Suprapubic skin (tissue), 3 donors: ENCODE results near the gene NAXD.

Experiments
- CTCF ChIP-seq, 2 donors: fragments of 200-600 bp in 1 of 2; fragments of 450-650 bp in 1 of 2; sonication (generic) in 1 of 2; IDR thresholded peaks; one replicate each; pipeline ENCODE4 v1.5.1; 2016 to 2019; ENCODE audit warnings: antibody characterized with exemption in 2 of 2, mild to moderate bottlenecking in 1 of 2, moderate library complexity in 1 of 2
- POLR2A ChIP-seq, 2 donors: fragments of 450-650 bp; IDR thresholded peaks; one replicate each; pipeline ENCODE4 v1.6.1; 2017; ENCODE audit warnings: antibody characterized with exemption in 2 of 2, mild to moderate bottlenecking in 2 of 2, moderate library complexity in 2 of 2

GRCh38 chr13:110580800-110581199 lies 34.5 kb upstream of the NAXD start:
- TF ChIP-seq CTCF (IDR thresholded peaks at IDR 0.05) (no peak), POLR2A (IDR thresholded peaks at IDR 0.05) (no peak)
